Ramos (cell line): ENCODE measurements around the gene GADD45G.

Source experiments
- in situ Hi-C: fragments of 300-500 bp; cut with MboI; formaldehyde crosslinking; loops from one replicate; pipeline ENCODE4 v1.14.3; 2022; ENCODE audit warnings: low sequenced_read_pairs; ENCODE audit not compliant: unreplicated experiment

Gene GADD45G, protein sequence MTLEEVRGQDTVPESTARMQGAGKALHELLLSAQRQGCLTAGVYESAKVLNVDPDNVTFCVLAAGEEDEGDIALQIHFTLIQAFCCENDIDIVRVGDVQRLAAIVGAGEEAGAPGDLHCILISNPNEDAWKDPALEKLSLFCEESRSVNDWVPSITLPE

DNA sequence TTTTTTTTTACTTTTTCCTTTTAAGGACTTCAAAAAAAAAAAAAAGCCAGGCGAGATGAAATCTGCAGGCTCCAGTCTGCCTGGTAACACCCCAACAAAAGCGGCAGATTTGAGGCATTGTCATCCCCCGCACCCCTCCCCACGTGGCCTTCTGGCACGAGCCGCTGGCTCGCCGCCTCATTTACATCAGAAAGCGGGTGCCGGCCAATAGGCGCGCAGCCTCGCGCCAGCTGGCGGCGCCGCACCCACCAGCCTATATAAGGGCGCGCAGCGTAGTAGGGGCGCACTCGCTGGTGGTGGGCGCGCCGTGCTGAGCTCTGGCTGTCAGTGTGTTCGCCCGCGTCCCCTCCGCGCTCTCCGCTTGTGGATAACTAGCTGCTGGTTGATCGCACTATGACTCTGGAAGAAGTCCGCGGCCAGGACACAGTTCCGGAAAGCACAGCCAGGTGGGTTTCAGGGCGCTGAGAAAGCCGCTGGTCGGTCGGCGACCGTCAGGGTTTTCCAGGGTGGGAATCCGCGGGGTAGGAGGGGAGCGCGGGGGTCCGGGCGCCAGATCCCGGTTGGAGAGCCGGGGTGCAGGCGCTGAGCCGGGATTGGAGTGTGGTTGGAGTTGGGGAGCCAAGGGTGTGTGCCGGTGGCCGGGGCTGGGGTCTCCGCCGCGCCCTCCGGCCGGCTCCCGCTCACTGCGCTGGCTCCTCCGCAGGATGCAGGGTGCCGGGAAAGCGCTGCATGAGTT lies at the start of gene GADD45G:
Gene GADD45G (plus strand): TSS at position 284 of the 736 bp plus-strand sequence. CDS start 110 bp downstream, at position 394.
- in situ Hi-C loops = loop anchor here (25.0 kb wide), 1 partner anchor 332 kb away; no protein-coding TSS in a partner anchor

DNA sequence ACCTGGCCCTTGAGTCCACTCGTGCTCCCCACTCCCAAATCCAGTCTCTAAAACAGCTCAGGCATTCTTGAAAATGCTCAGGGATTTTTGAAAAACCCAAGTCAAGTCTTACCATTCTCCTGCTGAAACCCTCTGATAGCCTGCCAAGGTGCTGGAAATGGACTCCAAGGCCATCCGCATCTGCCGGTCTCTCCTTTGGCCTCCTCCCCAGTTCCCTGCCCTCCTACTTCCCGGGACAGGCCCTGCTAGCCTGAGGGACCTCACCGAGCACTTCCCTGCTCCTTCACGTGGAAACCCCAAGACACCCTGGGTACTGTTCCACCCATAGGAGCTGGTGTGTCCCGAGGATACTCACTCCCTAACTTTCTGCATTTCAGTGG lies 49.8 kb upstream of the GADD45G start:
- in situ Hi-C loops = no loop called here

DNA sequence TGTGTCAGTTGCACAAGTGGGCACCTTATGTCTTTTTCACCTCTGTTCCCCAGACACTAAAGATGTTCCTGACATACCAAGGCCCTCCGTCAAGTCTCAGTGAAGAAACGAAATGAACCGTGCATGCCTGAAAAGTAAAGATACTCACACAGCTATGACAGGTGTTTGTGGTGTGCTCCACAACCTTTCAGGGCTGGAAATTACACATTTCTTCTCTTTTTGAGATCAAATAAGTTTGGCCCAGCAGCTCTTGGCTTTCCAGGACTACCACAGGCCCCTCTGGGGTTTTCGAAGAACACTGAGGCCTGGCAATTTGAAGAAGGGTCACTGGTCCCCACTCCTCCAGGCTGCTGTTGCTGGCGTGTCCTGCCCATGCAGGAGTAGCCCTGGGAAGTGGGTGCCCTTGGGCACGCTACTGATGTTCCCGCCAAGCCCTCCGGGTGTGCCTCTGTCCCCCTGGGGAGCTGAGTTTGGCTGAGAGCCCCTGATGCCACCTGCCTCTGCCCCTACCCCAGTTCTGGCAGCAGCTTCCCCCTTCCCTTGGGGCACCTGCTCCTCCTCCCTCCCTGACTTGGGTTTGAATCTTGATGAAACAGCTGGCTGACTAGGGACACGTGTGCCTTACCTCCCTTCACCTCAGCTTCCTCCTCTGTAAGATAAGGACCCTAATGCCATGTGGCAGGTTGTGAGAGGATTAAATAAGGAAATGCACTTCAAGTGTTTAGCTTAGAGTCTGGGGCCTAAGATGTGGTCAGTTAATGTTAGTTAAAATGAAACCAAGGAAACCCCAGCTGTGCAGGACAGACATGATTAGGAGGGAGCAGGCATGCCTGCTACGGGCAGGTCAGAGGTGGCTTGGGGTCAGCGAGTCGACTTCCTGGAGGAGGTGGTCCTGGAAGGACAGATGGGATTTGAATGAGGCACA lies 49.1 kb upstream of the GADD45G start:
- in situ Hi-C loops = no loop called here

DNA sequence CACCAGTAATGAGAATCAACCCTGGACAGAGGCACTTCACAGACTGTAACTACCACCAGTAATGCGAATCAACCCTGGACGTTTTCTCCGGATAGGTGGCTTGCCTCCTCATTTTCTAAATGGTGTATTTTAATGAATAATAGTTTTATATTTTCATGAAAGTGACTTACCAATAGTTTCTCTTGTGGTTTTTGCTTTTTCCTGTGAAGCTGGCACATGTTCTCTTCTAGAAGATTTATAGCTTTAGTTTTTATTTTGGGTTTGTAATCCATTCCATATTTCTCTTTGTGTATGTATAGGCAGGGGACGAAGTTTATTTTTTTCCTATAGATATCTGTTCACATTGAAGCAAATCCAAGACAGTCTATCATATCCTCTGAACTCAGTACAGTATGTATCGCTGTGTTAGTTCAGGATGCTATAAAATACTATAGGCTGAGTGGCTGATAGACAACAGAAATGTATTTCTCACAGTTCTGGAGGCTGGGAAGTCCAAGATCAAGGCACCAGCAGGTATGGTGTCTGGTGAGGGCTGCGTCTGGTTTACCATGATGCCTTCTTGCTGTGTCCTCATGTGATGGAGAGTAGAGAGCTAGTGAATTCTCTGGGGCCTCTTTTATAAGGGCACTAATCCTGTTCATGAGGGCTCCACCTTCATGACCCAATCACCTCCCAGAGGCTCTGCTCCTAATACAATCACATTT lies 46.5 kb upstream of the GADD45G start:
- in situ Hi-C loops = no loop called here

DNA sequence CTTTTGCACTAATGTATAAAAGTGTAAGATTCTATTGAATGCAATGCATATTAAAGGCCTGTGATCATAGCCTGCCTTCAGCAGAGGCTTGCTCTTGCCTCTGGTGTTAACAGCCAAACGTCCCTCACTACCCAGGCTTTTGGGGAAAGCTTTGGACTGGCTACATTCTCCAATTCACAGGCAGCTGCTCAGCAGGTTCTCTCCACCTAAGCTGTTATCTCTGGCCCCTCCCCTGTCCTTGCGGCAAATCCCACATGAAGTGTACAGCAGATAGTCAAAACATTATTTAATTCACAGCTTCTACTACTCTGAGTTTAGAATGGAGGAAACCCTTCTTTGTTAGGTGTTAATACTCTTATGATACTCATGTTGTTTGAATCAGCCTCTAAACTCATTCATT lies 45.9 kb upstream of the GADD45G start:
- in situ Hi-C loops = no loop called here

DNA sequence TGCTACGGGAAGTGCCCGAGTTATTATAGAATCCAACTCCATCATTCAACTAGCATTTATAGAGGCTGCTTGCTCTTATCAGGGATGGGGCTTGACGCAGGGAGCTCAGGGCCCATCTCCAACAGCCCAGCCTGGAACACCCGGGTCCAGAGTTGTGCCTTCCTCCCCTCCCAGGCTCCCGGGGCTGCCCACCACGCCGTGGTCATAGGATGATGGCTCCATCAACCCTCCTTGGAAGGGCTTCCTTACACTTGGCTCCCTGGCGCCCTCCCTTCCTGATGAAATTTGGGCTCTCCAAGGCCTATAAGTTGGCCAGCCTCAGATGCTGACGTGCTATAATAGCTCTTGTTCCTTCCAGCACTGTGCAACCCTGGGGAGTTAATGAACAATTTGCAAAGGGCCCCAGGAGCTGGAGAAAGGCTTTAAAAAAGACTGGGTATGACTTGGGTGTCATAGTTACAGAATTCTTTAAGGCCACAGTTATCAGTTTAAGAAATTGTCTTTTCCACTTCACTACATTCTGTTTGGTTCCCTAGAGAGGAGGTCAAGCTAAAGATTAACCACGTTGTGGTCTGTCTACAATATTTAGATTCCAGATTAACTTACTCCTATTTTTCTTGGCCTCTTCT lies 42.5 kb upstream of the GADD45G start:
- in situ Hi-C loops = no loop called here

DNA sequence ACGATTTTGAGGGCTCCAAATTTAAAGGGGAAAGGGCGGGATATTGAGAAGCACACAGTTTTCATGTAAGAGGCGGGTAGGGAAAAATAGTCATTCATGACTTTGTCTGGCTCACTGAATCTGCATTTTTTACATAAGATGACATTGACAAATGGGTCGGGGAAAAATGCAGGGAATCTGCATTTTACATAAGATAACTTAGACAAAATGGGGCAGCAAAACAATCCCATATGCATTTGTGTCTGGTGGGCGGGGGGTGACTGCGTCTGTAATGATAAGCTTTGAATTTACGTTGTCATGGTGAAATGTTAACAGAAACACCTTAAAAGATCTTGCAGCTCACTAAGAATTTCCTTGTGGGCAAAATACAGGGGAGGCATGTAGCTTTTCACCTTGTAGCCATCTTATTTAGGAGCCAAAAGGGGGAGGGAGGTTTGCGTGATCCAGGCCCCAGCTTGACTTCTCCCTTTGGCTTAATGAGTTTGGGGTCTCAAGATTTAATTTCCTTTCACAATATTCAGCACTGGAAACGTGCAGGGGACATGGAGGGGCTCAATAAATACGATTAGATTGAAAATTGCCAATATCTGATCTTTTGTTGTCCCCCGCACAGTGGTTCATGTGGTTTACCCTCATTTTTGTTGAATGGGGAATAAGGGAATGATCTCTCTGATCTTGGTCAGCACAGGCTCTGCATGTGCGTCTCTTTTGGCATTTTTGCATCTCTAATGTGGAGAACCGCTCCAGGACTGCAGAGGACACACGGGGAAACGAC lies 41.1 kb upstream of the GADD45G start:
- in situ Hi-C loops = no loop called here

DNA sequence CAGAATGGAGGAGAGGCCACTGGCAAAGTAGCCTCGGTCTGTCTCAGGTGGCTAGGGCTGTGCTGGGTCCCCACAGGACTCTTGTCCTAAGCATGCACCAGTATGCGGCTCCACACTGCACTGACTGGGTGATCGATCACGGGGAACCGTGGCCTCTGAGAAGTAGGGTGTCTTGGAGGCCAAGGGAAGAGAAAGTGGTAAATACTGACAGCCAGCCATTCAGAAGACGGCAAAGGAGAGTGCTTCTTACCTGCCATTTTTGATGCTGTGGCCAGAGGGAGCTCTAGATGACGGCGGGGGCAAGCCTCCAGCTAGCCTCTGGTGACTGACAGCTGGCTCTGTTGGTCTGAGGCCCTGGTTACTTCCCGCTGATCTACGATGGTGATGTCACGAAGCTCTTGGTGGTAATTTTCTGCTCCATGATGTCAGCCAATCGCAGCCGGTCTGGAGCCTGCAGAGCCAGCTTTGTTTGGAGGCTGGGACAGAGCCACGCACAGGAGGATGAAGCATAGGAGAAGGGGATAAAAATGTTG lies 40.4 kb upstream of the GADD45G start:
- in situ Hi-C loops = no loop called here

DNA sequence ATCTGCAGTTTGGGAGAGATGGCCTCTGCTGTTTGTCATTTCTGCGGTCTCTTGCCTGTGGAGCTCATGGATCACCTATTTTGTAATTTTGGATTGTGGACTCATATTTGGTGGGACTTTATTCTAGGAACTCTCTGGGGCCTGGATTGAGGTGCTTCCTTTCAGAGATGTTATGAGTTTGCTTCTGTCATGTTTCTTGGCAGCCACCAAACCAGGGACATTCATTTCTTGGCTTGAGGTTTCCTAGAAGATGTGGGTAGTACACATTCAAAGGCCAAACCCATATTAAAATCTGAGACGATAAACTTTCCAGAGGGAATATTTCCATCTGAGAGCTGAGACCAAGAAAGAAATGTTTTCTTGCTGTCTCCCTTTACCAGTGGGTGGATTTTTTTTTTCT lies 37.2 kb upstream of the GADD45G start:
- in situ Hi-C loops = no loop called here

DNA sequence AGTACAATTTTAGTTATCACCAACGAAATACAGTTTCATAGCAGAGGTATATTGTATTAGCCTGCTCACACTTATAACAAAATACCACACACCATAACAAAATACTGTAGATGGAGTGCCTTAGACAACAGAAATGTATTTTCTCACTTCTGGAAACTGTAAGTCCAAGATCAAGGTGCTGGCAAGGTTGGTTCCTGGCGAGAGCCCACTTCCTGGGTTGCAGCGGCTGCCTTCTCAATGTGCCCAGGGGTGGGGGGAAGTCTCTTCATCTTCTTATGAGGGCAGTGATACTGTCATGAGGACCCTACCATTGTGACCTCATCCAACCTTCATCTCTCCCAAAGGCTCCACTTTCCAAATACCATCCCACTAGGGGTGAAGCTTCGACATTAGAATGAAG lies 30.5 kb upstream of the GADD45G start:
- in situ Hi-C loops = no loop called here

DNA sequence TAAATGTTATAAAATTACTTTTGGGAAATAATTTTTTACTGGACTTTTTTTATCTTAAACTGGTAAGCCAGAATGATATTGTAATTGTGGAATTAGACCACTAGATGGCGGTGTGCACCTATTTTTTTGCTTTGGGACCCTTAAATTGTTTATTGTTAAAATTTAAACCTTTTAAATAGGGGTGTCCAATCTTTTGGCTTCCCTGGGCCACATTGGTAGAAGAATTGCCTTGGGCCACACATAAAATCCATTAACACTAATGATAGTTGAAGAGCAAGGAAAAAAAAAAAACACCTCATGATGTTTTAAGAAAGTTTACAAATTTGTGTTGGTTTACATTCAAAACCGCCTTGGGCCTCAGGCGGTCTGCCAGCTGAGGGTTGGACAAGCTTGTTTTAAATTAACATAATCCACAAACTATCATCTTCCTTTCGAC lies 28.4 kb upstream of the GADD45G start:
- in situ Hi-C loops = loop anchor here (25.0 kb wide), 1 partner anchor 1286 kb away; no protein-coding TSS in a partner anchor

DNA sequence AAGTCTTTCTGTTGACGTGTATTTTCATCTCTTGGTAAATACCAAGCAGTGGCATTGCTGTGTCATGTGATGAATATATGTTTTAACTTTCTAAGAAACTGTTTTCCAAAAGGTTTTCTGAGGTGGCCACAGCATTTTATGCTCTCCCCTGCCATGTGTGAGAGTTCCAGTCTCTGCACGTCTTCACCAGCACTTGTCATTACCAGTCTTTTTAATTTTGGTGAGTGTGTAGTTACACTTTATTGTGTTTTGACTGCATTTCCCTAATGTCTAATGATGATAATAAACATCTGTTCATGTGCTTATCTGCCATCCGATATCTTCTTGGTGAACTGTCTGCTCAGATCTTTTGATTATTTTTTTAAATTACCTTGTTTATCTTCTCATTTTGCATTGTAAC lies 27.4 kb upstream of the GADD45G start:
- in situ Hi-C loops = loop anchor here (25.0 kb wide), 1 partner anchor 1285 kb away; no protein-coding TSS in a partner anchor

DNA sequence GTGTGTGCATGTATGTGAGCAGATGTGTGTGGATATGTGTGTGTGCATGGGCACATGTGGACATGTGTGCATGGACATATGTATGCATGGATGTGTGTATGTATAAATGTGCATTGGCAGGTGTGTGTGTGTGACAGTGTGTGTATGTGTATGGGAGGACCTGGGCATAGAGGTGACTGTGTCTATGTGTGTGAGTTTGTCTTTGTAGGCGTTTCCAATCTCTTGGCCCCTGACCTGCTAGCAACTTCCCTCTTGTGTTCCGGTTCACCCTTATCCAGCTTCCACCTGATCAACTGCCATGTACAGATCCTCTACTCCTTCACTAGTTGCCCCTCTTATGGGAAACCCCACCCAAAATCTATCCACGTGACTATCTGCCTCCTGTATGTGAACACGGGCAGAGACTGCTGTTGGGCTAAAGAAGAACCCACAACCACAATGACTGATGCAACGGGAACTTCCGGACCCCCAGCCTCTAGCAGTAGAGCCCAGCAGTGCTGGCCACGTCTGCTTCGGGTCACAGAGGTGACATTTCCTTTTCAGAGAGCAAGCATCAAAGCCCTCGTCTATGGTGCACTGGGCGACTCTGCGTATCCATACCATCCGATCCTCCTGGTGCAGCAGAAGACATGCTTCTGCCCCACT lies 24.9 kb upstream of the GADD45G start:
- in situ Hi-C loops = loop anchor here (25.0 kb wide), 1 partner anchor 1282 kb away; no protein-coding TSS in a partner anchor

DNA sequence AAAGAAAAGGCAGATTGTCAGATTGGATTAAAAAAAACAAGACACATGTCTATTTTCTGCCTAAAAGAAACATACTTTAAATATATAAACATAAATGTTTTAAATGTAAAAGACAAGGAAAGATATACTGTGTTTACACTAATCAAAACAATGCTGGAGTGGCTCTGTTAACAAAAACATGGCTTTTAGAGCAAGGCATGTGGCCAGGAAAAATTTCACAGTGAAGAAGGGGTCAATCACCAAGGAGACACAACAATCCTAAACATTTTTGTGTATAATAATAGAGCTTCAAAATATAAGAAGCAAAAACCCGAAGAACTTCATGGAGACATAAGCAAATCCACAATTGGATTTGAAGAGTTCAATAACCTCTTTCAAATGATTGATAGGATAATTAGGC lies 18.5 kb upstream of the GADD45G start:
- in situ Hi-C loops = loop anchor here (25.0 kb wide), 1 partner anchor 1276 kb away; no protein-coding TSS in a partner anchor

DNA sequence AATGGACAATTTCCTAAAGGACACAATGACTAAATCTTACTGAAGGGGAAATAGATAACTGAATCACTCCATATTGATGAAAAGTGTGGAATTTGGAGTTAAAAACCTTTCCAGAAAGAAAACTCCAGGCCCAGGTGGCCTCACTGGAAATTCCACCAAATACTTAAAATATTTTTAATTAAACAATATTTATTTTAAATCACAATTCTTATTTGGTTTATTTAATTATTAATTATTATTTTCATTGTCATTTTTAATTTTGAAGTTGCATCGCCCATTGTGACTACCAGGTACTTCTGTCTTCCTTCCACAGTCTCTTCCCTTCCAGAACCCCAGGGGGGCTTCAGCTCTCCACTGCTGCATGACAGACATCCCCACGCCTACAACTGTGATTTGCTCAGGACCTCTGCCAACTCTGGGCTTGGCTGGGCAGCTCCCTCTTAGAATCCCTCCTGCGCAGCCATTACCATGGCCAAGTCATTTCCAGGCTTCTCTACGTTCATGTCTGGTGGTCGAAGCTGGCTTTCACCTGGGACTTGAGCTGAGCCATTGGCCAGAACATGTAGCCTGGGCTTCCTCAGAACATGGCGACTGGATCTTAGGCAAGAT lies 16.4 kb upstream of the GADD45G start:
- in situ Hi-C loops = loop anchor here (25.0 kb wide), 1 partner anchor 1274 kb away; no protein-coding TSS in a partner anchor

DNA sequence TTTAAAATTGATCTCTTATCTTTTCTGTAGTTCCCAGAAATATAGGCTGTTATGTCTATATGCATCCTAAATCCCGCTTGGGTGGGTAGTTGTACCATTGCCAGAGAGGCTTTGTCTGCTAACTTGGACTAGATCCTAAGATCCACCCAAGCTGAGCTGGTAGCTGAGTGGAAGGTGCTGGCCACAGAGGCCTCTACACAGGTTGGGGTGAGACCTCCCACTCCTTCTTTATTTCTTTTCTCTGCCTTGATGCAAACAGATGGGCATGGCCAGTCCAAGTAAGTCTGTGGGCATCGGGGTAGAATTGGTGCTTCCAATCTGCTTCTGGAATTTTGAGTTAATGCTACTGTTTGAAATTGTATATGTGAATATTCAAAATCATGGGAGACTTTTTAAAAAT lies 14.4 kb upstream of the GADD45G start:
- in situ Hi-C loops = loop anchor here (25.0 kb wide), 1 partner anchor 1272 kb away; no protein-coding TSS in a partner anchor
